GM06990 (cell line): ENCODE measurements around the gene RHO.
"Not testable (repeated sequence)": the region's sequence is repeated elsewhere in the genome, so short reads cannot be mapped to it uniquely, and the experiment has no call there.

ENCODE experiments used
- DNase-seq: peaks from one replicate; pipeline ENCODE4 v3.0.0-alpha.2; 2011; ENCODE audit not compliant: insufficient read length; ENCODE audit errors: extremely low read depth
- H3K27me3 ChIP-seq: replicated peaks from 2 replicates; pipeline ENCODE4 v1.6.0; 2011; ENCODE audit warnings: low read length; ENCODE audit not compliant: control insufficient read depth, insufficient read depth
- H3K36me3 ChIP-seq: 2 replicates; pipeline ENCODE4 v1.5.1; 2011; ENCODE audit warnings: low read length; ENCODE audit not compliant: control insufficient read depth, insufficient read depth
- H3K4me3 ChIP-seq: replicated peaks from 2 replicates; pipeline ENCODE4 v1.5.1; 2011; ENCODE audit warnings: low read depth, mild to moderate bottlenecking, control low read depth, low read length
- CTCF ChIP-seq: IDR thresholded peaks from 2 replicates; pipeline ENCODE4 v1.5.1; 2011; ENCODE audit warnings: low read length, control low read depth, mild to moderate bottlenecking, inconsistent platforms; ENCODE audit not compliant: insufficient read depth, poor library complexity, severe bottlenecking

RHO gene

GRCh38 chr3:129514110-129514509, 14.3 kb upstream of the RHO start:
- no peak for DNase-seq
- Histone ChIP-seq H3K4me3 (no peak overlapping the region), H3K36me3 (peaks cover 2% of the 10 kb centered on the region), H3K27me3 (no peaks in the 10 kb centered on the region)
- TF ChIP-seq CTCF, result no peak

- Histone ChIP-seq H3K36me3 (peaks cover 2% of the 10 kb centered on the region), H3K27me3 (no peaks in the 10 kb centered on the region), H3K4me3 (no peak overlapping the region)
- DNase-seq, result no peak
- no peak for TF ChIP-seq CTCF
These were observed 13.9 kb upstream of the RHO start for GRCh38 chr3:129514563-129514962.

GRCh38 chr3:129515108-129515820, 13.2 kb upstream of the RHO start:
- H3K36me3 ChIP-seq, DNase-seq, H3K4me3 ChIP-seq, H3K27me3 ChIP-seq: not testable (repeated sequence)

DNA sequence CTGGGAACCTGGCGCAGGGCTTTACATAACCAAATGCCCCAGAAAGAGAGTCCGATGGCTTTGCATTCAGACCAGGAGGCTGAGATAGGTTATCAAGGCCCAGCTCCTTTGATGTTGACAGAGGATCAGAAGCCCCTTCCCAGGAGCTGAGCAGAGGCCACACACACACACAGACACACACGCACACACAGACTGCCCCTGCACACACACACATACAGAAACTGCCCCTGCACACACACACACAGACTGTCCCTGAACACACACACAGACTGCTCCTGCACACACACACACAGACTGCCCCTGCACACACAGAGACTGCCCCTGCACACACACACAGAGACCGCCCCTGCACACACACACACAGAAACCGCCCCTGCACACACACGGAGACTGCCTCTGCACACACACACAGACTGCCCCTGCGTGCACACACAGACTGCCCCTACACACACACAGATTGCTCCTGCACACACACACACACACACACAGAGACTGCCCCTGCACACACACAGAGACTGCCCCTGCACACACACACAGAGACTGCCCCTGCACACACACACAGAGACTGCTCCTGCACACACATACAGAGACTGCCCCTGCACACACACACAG, 12.5 kb upstream of the RHO start:
- not testable (repeated sequence) for H3K4me3 ChIP-seq, H3K36me3 ChIP-seq, H3K27me3 ChIP-seq

GRCh38 chr3:129517516-129517915, 10.9 kb upstream of the RHO start:
- no peak overlapping the region for H3K4me3 ChIP-seq
- TF ChIP-seq CTCF, result no peak
- H3K36me3 ChIP-seq, result peaks cover 2% of the 10 kb centered on the region
- no peak for DNase-seq
- H3K27me3 ChIP-seq, result no peaks in the 10 kb centered on the region

More for the DNA sequence above, 12.5 kb upstream of the RHO start:
- DNase-seq, result not testable (repeated sequence)

GRCh38 chr3:129518038-129518561, 10.3 kb upstream of the RHO start:
- Histone ChIP-seq H3K4me3 (no peak overlapping the region), H3K36me3 (no peaks in the 10 kb centered on the region; the same call in 1 of the 2 replicates), H3K27me3 (no peaks in the 10 kb centered on the region)
- no peak for TF ChIP-seq CTCF
- no peak for DNase-seq
